ENCODE data around the gene USP34. TPM values are rescaled to one million over a fixed set of nuclear protein-coding genes. Genes with fewer than 3 reads are reported as not detected.

Gene USP34
- total RNA-seq, 1 experiment from 2014 or later, result 76.3 TPM

DNA sequence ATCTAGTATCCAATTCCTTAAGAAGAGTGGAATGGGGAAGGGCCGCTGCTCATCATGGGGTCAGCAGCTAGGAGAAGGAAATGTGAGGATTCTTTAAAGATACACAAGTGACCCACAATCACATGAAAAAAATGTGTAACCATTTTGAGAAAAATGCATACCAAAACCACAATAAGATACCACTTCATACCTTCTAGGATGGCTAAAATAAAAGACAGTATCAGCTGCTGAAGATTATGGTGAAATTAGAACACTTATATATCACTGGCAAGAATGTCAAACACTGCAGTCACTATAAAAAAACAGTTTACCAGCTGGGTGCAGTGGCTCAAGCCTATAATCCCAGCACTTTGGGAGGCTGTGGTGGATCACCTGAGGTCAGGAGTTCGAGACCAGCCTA, 241.0 kb downstream of the USP34 start:
- RAD21 ChIA-PET (ENCODE audit: low non-redundant PET in 1 of 2, low total read pairs in 2 of 2, uncharacterized antibody in 2 of 2, unreplicated experiment in 2 of 2), result no interaction called here
- H3K9ac ChIP-seq (ENCODE audit: low read length), result no peak overlapping the region
- no peaks in the 10 kb centered on the region for H3K4me1 ChIP-seq (ENCODE audit: control insufficient read depth in 1 of 2, insufficient read depth in 2 of 2, low read length in 2 of 2)
- intact Hi-C loops (cut with micrococcal nuclease), result loop anchor here (2.0 kb wide), 1 partner anchor 15 kb away; no protein-coding TSS in a partner anchor
- no TSS peak for BruUV-seq (replicated peaks)
- peaks cover 12 to 13% of the 10 kb centered on the region in 2 experiments for H3K36me3 ChIP-seq (ENCODE audit: control insufficient read depth in 1 of 2, insufficient read depth in 2 of 2, low read length in 2 of 2)
- no peak overlapping the region for H3K4me3 ChIP-seq (replicated peaks in 1 of 2; ENCODE audit: low read depth in 1 of 2, low read length in 2 of 2)
- POLR2A ChIA-PET, result no interaction called here
- DNase-seq (ENCODE audit: low read depth, low spot score) (no peak), ATAC-seq (no peak)
- no peak overlapping the region for H3K4me2 ChIP-seq (ENCODE audit: low read length)
- no peaks in the 10 kb centered on the region for H3K27me3 ChIP-seq (ENCODE audit: insufficient read depth, low read length)
- CTCF ChIA-PET, result no interaction called here
- no peaks in the 10 kb centered on the region for H3K9me2 ChIP-seq (ENCODE audit: insufficient read depth)
- no peak overlapping the region for H3K27ac ChIP-seq (ENCODE audit: low read depth, low read length)
- no peaks in the 10 kb centered on the region for H4K20me1 ChIP-seq (ENCODE audit: insufficient read depth)
- no peaks in the 10 kb centered on the region for H3K79me2 ChIP-seq (ENCODE audit: insufficient read depth, low read length)
- H3K9me3 ChIP-seq (ENCODE audit: control insufficient read depth in 1 of 2, insufficient read depth in 1 of 2, low read depth in 1 of 2, low read length in 2 of 2), result no peaks in the 10 kb centered on the region
- no peak for TF ChIP-seq ZFX (IDR thresholded peaks at IDR 0.05)
- no peak overlapping the region for H2AFZ ChIP-seq (ENCODE audit: low read depth, low read length, poor library complexity, severe bottlenecking)

- Histone ChIP-seq H3K27me3 (ENCODE audit: insufficient read depth, low read length) (no peaks in the 10 kb centered on the region), H3K4me1 (ENCODE audit: control insufficient read depth in 1 of 2, insufficient read depth in 2 of 2, low read length in 2 of 2) (peaks cover 0 to 3% of the 10 kb centered on the region in 2 experiments; a peak in 1 of 4 replicates), H3K9ac (ENCODE audit: low read length) (no peak overlapping the region), H3K9me3 (ENCODE audit: control insufficient read depth in 1 of 2, insufficient read depth in 1 of 2, low read depth in 1 of 2, low read length in 2 of 2) (no peaks in the 10 kb centered on the region), H3K79me2 (ENCODE audit: insufficient read depth, low read length) (no peaks in the 10 kb centered on the region), H2AFZ (ENCODE audit: low read depth, low read length, poor library complexity, severe bottlenecking) (no peak overlapping the region), H3K4me2 (ENCODE audit: low read length) (no peak overlapping the region), H3K27ac (ENCODE audit: low read depth, low read length) (no peak overlapping the region), H3K9me2 (ENCODE audit: insufficient read depth) (no peaks in the 10 kb centered on the region), H4K20me1 (ENCODE audit: insufficient read depth) (no peaks in the 10 kb centered on the region), H3K4me3 (replicated peaks in 1 of 2; ENCODE audit: low read depth in 1 of 2, low read length in 2 of 2) (no peak overlapping the region), H3K36me3 (ENCODE audit: control insufficient read depth in 1 of 2, insufficient read depth in 2 of 2, low read length in 2 of 2) (peaks cover 14 to 24% of the 10 kb centered on the region in 2 experiments)
- BruUV-seq (replicated peaks), result no TSS peak
- intact Hi-C loops (cut with micrococcal nuclease), result no loop called here
- ChIA-PET POLR2A (no interaction called here), CTCF (no interaction called here), RAD21 (ENCODE audit: low non-redundant PET in 1 of 2, low total read pairs in 2 of 2, uncharacterized antibody in 2 of 2, unreplicated experiment in 2 of 2) (no interaction called here)
- TF ChIP-seq ZBTB33 (IDR thresholded peaks at IDR 0.05; ENCODE audit: extremely low read depth, insufficient replicate concordance, low read length) (no peak), SIN3A (IDR thresholded peaks at IDR 0.05; ENCODE audit: low read depth) (no peak), ZNF274 (IDR thresholded peaks at IDR 0.05; ENCODE audit: low read depth, low read length) (no peak), POLR2AphosphoS5 (IDR thresholded peaks at IDR 0.05; ENCODE audit: low read depth, low read length) (no peak), SP1 (IDR thresholded peaks at IDR 0.05; ENCODE audit: low read depth) (no peak), EZH2 (IDR thresholded peaks at IDR 0.05) (no peak), JUND (IDR thresholded peaks at IDR 0.05) (no peak), SRF (IDR thresholded peaks at IDR 0.05; ENCODE audit: low read depth) (no peak), EZH2phosphoT487 (IDR thresholded peaks at IDR 0.05; ENCODE audit: borderline replicate concordance) (no peak), CBX3 (IDR thresholded peaks at IDR 0.05; ENCODE audit: low read depth) (no peak), CEBPB (IDR thresholded peaks at IDR 0.05; ENCODE audit: low read depth) (no peak), ELF1 (IDR thresholded peaks at IDR 0.05; ENCODE audit: borderline replicate concordance, low read depth) (no peak), POLR2A (IDR thresholded peaks at IDR 0.05; ENCODE audit: borderline replicate concordance, extremely low read depth, insufficient read depth, insufficient read length) (no peak), FOSL1 (IDR thresholded peaks at IDR 0.05; ENCODE audit: low read depth) (no peak), ZFX (IDR thresholded peaks at IDR 0.05) (no peak)
- TF ChIP-seq, protein P1, sequence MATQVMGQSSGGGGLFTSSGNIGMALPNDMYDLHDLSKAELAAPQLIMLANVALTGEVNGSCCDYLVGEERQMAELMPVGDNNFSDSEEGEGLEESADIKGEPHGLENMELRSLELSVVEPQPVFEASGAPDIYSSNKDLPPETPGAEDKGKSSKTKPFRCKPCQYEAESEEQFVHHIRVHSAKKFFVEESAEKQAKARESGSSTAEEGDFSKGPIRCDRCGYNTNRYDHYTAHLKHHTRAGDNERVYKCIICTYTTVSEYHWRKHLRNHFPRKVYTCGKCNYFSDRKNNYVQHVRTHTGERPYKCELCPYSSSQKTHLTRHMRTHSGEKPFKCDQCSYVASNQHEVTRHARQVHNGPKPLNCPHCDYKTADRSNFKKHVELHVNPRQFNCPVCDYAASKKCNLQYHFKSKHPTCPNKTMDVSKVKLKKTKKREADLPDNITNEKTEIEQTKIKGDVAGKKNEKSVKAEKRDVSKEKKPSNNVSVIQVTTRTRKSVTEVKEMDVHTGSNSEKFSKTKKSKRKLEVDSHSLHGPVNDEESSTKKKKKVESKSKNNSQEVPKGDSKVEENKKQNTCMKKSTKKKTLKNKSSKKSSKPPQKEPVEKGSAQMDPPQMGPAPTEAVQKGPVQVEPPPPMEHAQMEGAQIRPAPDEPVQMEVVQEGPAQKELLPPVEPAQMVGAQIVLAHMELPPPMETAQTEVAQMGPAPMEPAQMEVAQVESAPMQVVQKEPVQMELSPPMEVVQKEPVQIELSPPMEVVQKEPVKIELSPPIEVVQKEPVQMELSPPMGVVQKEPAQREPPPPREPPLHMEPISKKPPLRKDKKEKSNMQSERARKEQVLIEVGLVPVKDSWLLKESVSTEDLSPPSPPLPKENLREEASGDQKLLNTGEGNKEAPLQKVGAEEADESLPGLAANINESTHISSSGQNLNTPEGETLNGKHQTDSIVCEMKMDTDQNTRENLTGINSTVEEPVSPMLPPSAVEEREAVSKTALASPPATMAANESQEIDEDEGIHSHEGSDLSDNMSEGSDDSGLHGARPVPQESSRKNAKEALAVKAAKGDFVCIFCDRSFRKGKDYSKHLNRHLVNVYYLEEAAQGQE (IDR thresholded peaks at IDR 0.05; ENCODE audit: low read depth), result no peak
- TF ChIP-seq, protein P2, sequence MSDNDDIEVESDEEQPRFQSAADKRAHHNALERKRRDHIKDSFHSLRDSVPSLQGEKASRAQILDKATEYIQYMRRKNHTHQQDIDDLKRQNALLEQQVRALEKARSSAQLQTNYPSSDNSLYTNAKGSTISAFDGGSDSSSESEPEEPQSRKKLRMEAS (IDR thresholded peaks at IDR 0.05), result no peak
- DNase-seq (ENCODE audit: low read depth, low spot score), result no peak
- ATAC-seq, result no peak
Measured at GRCh38 chr2:61222567-61222966, 248.3 kb downstream of the USP34 start.

Measured in HCT116 (cell line).